Right atrium auricular region (tissue), 2 donors: Measurements from ENCODE around the gene MORC3. TPM values are rescaled to one million over a fixed set of nuclear protein-coding genes. Genes with fewer than 3 reads are reported as not detected.

ENCODE experiments used
- DNase-seq: peaks from one replicate; pipeline ENCODE4 v3.0.0-alpha.2; 2019; ENCODE audit warnings: low spot score
- H3K27ac ChIP-seq, 2 donors: fragments of 200-600 bp; sonication (generic); 1 replicate in 1 of 2; 2 replicates in 1 of 2; pipeline ENCODE4 v1.5.1; 2016 to 2019
- H3K27me3 ChIP-seq, 2 donors: fragments of 200-600 bp; sonication (generic); one replicate each; pipeline versions ENCODE4 v1.5.1 to v1.6.0; 2017 to 2019
- H3K36me3 ChIP-seq: fragments of 200-600 bp; sonication (generic); one replicate; pipeline ENCODE4 v1.5.1; 2016
- H3K4me1 ChIP-seq, 2 donors: fragments of 200-600 bp; sonication (generic); one replicate each; pipeline versions ENCODE4 v1.5.1 to v1.6.0; 2017 to 2019
- H3K4me3 ChIP-seq, 2 donors: fragments of 200-600 bp; sonication (generic); 1 replicate in 1 of 2; 2 replicates in 1 of 2; pipeline ENCODE4 v1.5.1; 2017 to 2019; ENCODE audit warnings: mild to moderate bottlenecking in 1 of 2, moderate library complexity in 1 of 2
- H3K9me3 ChIP-seq, 2 donors: fragments of 200-600 bp; sonication (generic); one replicate each; pipeline ENCODE4 v1.5.1; 2019
- CTCF ChIP-seq, 2 donors: fragments of 200-600 bp; sonication (generic); IDR thresholded peaks; one replicate each; pipeline ENCODE4 v1.5.1; 2019; ENCODE audit warnings: antibody characterized with exemption in 2 of 2
- total RNA-seq, 2 donors: library from RNA; depleted of rRNA; stranded (reverse); fragments of >200 nt; gene quantifications; one replicate each; pipeline ENCODE4 v1.1.0, GENCODE V29; 2016

The MORC3 gene
- total RNA-seq, 2 donors from 2014 or later, result 21.1 to 23.7 TPM

- Histone ChIP-seq H3K4me3 (no peak overlapping the region), H3K27me3 (no peaks in the 10 kb centered on the region), H3K36me3 (no peaks in the 10 kb centered on the region), H3K27ac (no peak overlapping the region), H3K9me3 (no peaks in the 10 kb centered on the region), H3K4me1 (no peaks in the 10 kb centered on the region)
- TF ChIP-seq CTCF (IDR thresholded peaks at IDR 0.05), result no peak
- no peak for DNase-seq
These were observed 80.7 kb downstream of the MORC3 start for GRCh38 chr21:36400719-36401118.

- TF ChIP-seq CTCF (IDR thresholded peaks at IDR 0.05), result no peak
- Histone ChIP-seq H3K27ac (no peak overlapping the region), H3K4me3 (no peak overlapping the region), H3K27me3 (no peaks in the 10 kb centered on the region), H3K36me3 (no peaks in the 10 kb centered on the region), H3K4me1 (no peaks in the 10 kb centered on the region), H3K9me3 (no peaks in the 10 kb centered on the region)
- no peak for DNase-seq
These were observed 82.3 kb downstream of the MORC3 start for GRCh38 chr21:36402339-36402738.

GRCh38 chr21:36403713-36404112 lies 83.7 kb downstream of the MORC3 start:
- Histone ChIP-seq H3K4me3 (no peak overlapping the region), H3K9me3 (no peaks in the 10 kb centered on the region), H3K36me3 (no peaks in the 10 kb centered on the region), H3K27me3 (no peaks in the 10 kb centered on the region), H3K27ac (no peak overlapping the region), H3K4me1 (no peaks in the 10 kb centered on the region)
- no peak for TF ChIP-seq CTCF (IDR thresholded peaks at IDR 0.05)
- DNase-seq, result no peak

GRCh38 chr21:36408568-36408967 lies 88.6 kb downstream of the MORC3 start:
- Histone ChIP-seq H3K9me3 (no peaks in the 10 kb centered on the region), H3K27ac (no peak overlapping the region), H3K27me3 (no peaks in the 10 kb centered on the region), H3K36me3 (no peaks in the 10 kb centered on the region), H3K4me1 (no peaks in the 10 kb centered on the region), H3K4me3 (no peak overlapping the region)
- no peak for TF ChIP-seq CTCF (IDR thresholded peaks at IDR 0.05)
- DNase-seq, result no peak

- H3K9me3 ChIP-seq, result no peaks in the 10 kb centered on the region
- no peaks in the 10 kb centered on the region for H3K4me1 ChIP-seq
- H3K4me3 ChIP-seq, result no peak overlapping the region
- no peak overlapping the region for H3K27ac ChIP-seq
- H3K27me3 ChIP-seq, result no peaks in the 10 kb centered on the region
- H3K36me3 ChIP-seq, result no peaks in the 10 kb centered on the region
- TF ChIP-seq CTCF (IDR thresholded peaks at IDR 0.05), result no peak
- DNase-seq, result no peak
These were observed 91.3 kb downstream of the MORC3 start for GRCh38 chr21:36411301-36411700.

GRCh38 chr21:36412916-36413315 lies 92.9 kb downstream of the MORC3 start:
- Histone ChIP-seq H3K27ac (no peak overlapping the region), H3K36me3 (no peaks in the 10 kb centered on the region), H3K4me3 (no peak overlapping the region), H3K27me3 (no peaks in the 10 kb centered on the region), H3K9me3 (no peaks in the 10 kb centered on the region), H3K4me1 (no peaks in the 10 kb centered on the region)
- no peak for DNase-seq
- TF ChIP-seq CTCF (IDR thresholded peaks at IDR 0.05), result no peak
